ENCODE data around the gene CAV1.
"Not testable (repeated sequence)": the region's sequence is repeated elsewhere in the genome, so short reads cannot be mapped to it uniquely, and the experiment has no call there.

Gene CAV1, protein sequence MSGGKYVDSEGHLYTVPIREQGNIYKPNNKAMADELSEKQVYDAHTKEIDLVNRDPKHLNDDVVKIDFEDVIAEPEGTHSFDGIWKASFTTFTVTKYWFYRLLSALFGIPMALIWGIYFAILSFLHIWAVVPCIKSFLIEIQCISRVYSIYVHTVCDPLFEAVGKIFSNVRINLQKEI

DNA sequence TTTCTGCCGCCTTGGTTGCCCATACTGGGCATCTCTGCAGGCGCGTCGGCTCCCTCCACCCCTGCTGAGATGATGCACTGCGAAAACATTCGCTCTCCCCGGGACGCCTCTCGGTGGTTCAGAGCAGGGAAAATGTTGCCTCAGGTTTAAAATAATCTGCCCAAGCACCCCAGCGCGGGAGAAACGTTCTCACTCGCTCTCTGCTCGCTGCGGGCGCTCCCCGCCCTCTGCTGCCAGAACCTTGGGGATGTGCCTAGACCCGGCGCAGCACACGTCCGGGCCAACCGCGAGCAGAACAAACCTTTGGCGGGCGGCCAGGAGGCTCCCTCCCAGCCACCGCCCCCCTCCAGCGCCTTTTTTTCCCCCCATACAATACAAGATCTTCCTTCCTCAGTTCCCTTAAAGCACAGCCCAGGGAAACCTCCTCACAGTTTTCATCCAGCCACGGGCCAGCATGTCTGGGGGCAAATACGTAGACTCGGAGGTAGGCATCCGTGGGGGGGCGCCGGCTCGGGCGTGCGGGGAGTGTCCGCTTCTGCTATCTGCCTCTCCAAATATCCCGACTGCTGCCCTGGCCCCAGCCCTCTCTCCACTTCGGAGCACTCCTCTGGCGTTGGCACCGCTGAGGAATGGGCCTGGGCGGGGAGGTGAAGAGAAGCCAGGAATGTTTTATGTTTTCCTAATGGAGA lies at the start of gene CAV1:
CAV1 (plus strand) TSS at position 428 of the 689 bp plus-strand sequence; CDS start at position 455, 27 bp downstream.
- DNase-seq (ENCODE audit: low spot score): peak; percentile 90

DNA sequence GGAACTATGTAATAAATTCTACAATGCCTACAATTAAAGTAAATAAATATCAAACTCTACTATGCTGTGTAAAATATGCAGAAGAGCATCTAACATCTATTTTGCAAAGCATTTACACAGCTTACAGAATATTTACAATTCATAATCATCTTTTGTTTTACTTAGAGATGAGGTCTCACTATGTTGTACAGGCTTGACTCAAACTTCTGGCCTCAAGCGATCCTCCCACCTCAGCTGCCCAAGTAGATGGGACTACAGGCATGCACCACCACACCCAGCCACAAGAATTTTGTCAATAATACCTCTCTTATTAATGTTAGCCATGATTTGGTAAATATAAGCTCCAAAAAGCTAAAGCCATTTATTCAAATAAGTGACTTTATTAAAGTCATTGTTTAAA lies 47.2 kb upstream of the CAV1 start:
- no peak for DNase-seq (ENCODE audit: low spot score)

DNA sequence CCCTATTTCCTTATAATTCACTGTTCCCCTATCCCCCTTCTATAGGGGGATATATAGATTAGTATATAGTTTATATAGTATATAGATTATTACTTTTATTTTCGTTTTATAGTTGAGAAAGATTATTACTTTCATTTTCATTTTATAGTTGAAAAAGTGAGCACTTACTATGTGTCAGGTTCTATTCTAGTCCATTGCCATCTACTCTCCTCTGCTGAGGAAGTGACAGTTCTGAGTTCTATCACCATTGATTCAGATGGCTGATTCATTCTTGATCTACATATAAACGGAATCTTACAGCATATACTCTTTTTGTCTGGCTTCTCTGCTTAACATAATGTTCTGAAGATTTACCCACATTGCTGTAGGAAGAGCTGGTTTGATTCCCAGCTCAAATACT lies 46.0 kb upstream of the CAV1 start:
- no peak for DNase-seq (ENCODE audit: low spot score)

DNA sequence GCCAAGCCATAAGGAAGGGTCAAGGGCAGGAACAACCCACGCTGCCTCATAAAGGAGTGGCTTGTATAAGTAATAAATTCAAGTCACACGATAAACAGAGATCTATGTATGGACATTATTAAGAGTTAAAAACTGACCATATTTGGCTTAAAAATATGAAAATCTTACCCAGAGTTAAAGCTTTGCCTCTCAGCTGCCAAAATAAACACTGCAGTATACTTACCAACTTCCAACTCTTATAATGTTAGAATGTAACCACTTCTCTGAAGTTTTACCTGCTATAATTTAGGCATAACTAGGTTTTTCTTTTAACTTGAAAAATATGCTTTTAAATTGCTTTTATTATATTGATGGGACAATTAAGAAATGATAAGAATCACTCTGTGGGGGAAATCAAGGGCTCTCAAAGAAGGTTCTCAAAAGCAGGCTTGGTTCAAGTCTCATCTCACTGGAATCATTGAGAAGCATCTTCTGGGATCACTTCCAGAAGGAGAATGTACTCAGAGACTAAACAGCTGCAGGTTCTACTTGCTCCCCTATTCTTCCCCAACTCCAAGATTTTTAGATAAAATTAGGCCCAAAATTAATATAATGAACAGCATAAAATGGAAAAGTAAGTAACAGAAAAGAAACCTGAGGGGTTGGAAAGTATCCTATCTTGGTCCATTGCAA lies 41.4 kb upstream of the CAV1 start:
- DNase-seq (ENCODE audit: low spot score): no peak

DNA sequence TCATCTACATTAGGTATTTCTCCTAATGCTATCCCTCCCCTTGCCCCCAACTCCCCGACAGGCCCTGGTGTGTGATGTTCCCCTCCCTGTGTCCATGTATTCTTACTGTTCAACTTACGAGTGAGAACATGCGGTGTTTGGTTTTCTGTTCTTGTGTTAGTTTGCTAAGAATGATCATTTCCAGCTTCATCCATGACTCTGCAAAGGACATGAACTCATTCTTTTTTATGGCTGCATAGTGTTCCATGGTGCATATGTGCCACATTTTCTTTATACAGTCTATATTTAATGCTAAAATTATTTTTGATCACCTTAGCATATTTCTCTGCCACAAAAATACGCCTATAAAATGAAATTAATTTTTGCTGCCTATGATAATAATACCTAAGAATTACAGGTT lies 40.4 kb upstream of the CAV1 start:
- not testable (repeated sequence) for DNase-seq (ENCODE audit: low spot score)

DNA sequence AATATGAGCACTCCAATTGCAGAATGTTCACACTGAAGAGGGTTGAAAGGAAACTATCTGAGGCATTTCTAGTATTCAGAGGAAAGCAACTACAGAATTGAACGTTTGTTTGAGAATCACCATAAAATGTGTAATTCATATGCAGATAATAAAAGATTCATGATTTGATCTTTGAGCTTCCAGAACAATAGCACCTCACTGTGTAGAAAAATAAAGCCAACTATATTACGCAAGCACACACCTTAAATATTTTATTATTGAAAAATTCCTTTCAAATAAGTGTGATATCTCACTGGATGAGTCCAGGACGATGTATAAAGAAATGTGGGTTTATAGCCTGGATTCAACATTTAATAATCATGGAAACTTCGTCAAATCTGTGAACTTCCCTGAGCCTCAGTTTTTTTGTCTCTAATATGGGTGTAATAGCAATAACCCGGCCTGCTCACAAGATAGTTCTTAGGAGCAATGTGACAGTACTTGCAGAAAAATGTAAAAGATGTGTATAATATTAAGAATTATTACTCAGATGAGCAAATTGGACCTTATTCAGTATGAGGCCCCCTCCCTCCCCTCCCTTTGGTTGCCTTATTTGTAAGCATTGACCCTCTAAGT lies 36.8 kb upstream of the CAV1 start:
- DNase-seq (ENCODE audit: low spot score): no peak

DNA sequence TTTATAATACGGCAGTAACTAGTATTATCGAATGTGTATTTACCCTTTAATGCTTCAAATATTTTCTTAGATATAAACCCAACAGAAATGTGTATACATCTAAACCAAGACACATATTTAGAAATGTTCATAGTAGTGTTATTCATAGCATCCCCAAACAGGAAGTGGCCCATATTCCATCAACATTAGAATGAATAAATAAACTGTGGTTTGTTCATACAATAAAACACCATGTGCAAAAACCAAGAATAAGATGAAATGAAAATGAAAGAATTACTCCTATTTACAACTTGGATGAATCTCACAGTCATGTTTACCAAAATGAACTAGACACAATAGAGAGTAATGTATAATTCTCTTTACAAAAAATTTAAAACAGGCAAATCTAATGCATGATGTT lies 34.5 kb upstream of the CAV1 start:
- DNase-seq (ENCODE audit: low spot score): no peak

DNA sequence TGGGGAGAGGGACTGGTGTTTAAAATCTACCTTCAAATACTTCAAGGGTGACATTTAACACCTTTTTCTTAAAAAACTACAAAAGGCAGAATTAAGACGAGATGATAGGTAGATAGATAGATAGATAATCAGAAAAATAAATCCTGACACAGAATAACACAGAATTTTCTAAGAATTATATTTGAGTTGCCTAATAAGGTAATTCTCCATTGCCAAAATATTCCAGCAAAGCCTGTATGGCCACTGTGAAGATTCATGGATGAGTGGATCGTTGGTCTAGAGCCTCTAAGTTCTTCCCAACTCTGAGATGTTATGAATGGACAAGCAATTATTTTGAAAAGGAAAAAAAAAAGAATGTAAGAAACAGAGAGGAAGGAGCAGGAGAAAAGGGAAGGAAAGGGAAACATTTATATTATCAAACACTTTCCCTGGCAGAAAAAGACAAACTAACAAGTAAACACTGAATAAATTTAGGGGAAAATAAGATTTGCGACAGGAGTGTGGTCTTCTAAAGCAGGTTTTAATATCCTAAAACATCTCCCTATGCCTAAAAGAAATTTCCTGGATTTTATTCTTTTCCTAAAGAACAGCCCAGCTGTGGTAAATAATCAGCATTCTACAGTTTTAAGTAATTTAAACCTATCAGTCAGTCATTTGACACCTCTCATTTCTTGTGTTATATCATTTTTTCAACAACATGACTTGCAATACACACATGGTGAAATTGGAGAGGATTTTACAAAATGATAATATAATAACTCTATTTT lies 32.8 kb upstream of the CAV1 start:
- DNase-seq (ENCODE audit: low spot score): no peak

DNA sequence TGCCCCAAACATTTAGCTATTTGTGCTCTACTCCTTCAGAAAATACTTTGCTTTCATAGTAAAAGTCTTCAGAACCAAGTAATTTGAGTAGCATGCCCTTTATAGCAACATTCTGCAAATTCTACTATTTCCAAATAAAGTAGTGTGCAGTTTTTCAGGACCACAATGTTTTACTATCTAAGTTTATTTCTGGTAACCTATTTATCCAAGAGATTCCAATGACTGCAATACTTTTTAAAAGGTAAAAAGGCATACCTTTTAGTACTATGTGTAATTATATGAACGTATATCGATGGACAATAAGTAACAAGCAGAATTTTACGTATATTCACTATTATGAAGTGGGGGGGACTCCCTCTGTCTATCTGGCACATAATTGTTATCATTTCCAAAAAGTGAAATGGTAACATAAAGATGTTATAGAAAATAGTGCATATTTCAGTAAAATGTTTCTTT lies 32.2 kb upstream of the CAV1 start:
- no peak for DNase-seq (ENCODE audit: low spot score)

DNA sequence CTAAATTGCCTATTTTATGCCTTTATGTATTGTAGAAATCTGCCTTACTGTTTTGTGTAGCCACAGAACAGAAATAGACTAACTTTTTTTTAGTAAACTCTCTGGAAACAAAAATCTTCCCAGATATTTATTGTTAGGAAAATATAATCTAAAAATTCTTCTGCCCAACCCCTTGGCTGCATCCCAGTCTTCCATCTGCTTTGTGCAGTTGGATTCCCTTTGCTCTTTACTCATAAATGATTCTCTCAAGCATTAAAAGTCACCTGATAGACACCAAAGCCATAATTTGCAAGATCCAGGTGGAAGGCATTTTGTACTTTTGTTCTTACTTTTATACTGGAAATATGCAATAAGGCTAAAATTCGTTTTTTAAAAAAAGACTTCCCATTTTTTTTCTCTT lies 31.4 kb upstream of the CAV1 start:
- DNase-seq (ENCODE audit: low spot score): no peak

DNA sequence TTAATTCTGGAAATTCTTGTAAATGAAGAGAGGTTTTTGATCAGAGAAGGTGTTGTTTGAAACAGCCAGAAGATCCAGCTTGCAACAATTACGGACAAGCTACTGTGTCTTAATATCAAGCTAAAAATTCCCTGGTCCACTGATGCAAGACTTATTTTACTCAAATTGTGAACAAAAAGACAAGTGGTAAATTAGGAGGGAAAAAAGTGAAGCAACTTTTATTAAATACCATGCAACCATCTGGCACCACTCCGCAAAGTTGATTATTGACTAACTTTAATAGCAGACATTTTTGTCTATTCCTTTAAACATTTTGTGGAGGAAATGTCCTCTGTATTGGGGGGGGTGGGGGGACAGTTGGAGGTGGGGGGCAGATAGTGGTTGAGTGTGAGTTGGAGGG lies 30.4 kb upstream of the CAV1 start:
- DNase-seq (ENCODE audit: low spot score): no peak

DNA sequence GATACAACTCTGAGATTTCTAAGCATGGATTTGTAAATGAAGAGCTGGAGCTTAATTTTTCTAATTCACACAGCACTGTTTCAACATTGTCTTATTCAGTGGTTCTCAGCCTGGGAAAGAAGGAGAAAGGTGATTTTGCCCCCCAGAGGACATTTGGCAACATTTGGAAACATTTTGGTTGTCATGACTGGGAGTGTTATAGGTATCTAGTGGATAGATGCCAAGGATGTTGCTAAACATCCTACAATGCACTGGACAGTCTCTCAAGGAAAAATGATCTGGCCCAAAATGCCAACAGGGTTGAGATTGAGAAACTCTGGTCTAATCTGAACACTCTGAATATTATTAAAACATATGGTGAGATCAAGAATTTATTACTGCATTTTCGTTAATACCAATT lies 29.1 kb upstream of the CAV1 start:
- DNase-seq (ENCODE audit: low spot score): no peak

DNA sequence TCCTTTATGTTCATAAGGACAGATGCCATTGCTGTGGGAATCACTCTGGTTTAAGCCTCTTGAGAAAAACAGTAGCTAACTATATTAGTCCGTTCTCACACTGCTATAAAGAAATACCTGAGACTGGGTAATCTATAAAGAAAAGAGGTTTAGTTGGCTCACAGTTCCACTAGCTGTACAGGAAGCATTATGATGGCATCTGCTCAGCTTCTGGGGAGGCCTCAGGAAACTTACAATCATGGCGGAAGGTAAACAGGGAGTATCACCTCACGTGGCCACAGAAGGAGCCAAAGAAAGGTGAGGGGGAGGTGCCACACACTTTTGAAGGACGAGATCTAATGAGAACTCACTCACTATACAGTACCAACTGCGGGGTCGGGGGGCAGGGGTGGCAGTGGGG lies 28.2 kb upstream of the CAV1 start:
- DNase-seq (ENCODE audit: low spot score): no peak

DNA sequence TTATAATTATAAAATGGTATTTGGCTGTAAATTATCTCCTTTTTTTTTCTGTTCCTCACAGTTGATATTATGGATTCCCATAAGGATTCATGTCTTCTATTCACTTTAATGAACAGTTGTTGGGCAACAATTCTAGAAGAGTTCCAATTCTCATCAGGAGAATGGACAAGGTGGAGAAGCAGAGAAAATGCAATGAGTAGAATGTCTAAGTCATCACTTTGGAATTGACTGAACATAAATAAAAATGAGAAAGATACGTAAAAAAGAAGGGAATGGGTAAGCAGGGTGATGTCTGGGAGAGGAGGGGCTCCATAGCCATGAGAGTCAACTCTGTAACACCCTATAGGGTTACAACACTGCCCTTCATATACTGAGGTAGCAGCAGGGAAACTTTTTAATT lies 27.1 kb upstream of the CAV1 start:
- no peak for DNase-seq (ENCODE audit: low spot score)

DNA sequence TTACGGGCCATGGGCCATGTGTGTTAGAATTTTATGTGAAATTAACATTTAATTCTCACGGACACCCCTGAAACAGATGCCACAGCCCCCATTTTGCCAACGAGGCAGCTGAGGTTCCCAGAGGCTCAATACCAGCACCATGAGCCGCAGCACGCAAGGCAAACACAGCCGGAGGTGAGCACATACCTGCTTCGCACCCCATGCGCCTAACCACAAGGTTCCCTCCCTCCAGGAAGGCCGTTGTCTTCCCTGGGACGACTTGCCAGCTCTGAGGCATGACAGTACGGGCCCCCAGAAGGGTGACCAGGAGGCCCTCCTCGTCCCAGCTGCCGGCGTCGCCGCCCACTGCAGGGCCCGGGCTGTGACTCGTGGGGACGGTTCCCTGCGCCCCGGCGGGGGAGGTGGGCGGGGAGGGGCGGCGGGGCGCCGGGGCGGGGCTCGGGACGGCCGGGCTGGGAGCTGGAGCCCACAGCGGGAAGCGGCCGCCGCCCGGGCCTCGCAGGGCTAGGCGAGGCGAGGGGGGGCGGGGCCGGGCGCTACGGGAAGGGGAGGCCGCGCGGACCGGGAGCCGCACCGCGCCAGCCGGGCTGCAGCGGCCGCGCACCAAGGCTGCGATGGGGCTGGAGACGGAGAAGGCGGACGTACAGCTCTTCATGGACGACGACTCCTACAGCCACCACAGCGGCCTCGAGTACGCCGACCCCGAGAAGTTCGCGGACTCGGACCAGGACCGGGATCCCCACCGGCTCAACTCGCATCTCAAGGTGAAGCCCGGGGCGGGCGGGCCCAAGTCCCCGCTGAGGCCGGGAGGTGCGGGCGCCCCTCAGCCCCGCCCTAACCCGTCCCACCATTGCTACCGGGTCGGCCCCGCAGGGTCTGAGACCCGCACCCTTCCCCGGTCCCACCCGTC lies 25.4 kb upstream of the CAV1 start, which contains the start of gene CAV2:
CAV2 (plus strand) TSS at position 571 of the 910 bp plus-strand sequence; CDS start at position 615, 44 bp downstream.
- DNase-seq (ENCODE audit: low spot score): peak; percentile 93

DNA sequence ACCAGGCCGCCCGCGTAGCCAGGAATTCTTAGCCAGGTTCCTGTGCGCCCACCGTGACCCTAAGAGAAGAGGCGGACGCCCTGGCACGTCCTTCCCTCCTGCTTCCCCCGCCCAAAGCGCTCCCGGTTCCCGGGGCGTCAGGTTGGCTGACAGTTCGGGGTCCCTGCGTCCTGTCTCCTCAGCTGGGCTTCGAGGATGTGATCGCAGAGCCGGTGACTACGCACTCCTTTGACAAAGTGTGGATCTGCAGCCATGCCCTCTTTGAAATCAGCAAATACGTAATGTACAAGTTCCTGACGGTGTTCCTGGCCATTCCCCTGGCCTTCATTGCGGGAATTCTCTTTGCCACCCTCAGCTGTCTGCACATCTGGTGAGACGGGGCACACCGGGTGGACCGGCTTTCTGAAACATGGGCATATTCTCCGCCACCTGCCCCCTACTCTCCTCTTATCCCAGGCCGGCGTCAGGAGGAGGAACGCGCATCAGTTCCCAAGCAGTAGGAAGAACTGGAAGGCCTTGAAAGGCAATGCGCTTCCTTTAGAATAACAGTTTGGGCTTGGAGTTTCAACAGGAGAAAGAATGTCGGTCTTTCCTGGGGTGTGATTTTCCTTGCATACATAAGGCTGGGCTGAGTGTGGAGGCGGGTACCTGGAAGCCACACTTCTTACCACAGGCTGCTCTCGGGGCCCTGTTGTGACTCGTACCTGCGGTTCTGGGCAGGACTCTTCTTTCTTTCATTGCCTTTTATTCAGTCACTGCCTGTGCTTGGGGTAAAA lies 24.6 kb upstream of the CAV1 start:
- peak; percentile 43 for DNase-seq (ENCODE audit: low spot score)

DNA sequence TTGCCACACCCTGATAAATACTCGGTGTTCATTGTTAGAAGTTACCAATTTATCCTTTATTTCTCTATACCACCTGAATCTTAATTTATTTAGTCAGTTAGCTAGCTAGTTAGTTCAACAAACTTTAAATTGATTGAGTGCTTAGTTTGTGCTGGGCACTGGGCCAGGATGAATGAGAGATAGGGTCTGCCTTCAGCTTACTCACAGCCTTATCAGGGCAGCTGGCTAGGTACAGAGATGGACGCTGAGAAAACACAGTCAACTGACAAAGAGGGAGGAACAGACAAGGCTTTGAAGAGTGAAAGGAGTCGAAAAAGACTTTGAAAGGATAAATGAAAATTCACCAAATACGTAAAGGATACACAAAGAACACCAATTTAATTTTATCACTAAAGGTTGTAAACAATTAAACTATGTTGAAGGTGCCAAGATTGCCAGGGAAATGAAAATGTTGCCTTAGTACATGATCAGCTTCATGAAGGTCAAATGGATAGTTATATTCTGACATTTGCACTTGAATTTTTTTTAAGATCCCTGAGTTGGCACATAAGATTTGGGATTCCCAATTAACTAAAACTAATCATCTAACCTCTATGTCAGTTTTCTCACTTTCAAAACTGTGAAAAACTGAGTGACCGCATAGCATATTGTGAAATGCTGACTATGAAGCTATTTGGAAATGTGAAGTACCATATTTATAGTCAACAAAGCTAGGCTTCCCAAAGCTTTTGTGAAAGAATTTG lies 23.2 kb upstream of the CAV1 start:
- DNase-seq (ENCODE audit: low spot score): no peak

DNA sequence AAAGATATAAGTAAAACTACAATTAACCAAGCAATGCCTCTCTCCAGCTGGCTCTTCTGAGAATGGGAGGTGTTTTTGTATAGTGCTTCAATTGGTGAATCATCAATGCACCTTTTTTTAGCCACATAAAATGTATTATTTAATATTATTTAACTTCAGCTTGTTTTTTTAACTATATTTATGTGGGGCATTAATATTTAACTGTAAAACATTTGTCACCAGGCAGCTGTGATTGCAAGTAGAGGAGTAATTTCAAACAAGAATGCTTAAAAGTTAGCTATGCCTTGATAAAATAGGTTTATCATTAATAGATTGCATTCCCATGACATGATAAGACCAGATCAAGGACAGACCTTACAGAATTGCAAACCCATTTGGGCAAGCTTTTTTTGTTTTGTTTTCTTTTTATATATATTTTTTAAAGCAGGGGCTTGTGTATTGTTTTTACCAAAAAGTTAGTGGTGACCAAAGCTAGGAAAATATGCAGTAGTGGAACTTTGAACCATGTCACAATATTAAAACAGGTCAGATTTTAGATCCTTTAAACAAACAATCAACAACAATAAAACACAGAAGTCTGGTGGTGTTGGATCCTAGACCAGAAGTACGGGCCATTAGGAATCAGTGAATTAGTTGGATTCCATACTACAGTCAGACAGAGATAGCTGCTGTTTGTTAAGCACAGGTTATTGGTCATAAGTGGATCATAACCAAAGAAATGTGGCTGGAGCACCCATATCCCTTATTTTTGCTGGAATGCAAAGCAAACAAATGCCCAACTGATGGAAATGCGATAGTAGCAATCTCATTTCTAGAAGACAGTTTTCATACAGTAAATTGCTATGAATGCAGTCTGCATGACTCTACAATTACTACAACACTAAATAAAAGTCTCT lies 22.4 kb upstream of the CAV1 start:
- DNase-seq (ENCODE audit: low spot score): no peak
